ENCODE measurements around the gene FKBP3.
A peak's percentile ranks its signal among the peaks of the same experiment; 100 is the strongest.
"Not testable (repeated sequence)": the region's sequence is repeated elsewhere in the genome, so short reads cannot be mapped to it uniquely, and the experiment has no call there.

FKBP3 gene

GRCh38 chr14:45082420-45082819 lies 51.9 kb downstream of the FKBP3 start:
- Histone ChIP-seq H3K4me2 (ENCODE audit: low read depth, low read length, poor library complexity, severe bottlenecking) (no peak overlapping the region), H3K9me3 (ENCODE audit: insufficient read depth, low read length) (no peaks in the 10 kb centered on the region), H2AFZ (ENCODE audit: low read depth, low read length, severe bottlenecking) (peak overlapping the region; percentile 91), H3K27me3 (ENCODE audit: low read length) (no peaks in the 10 kb centered on the region), H3K9ac (ENCODE audit: low read length) (no peak overlapping the region), H3K27ac (ENCODE audit: low read depth, low read length) (no peak overlapping the region), H3F3A (ENCODE audit: insufficient read depth) (no peaks in the 10 kb centered on the region), H3K9me2 (replicated peaks; ENCODE audit: insufficient read depth, low read length) (no peaks in the 10 kb centered on the region), H4K20me1 (ENCODE audit: low read depth, low read length) (no peaks in the 10 kb centered on the region), H3K4me3 (ENCODE audit: insufficient read depth, low read length, poor library complexity, severe bottlenecking) (no peak overlapping the region), H3K36me3 (ENCODE audit: low read length) (no peaks in the 10 kb centered on the region), H3K79me2 (ENCODE audit: insufficient read depth, low read length) (peaks cover 34% of the 10 kb centered on the region)
- TF ChIP-seq CTCF (IDR thresholded peaks at IDR 0.05; ENCODE audit: insufficient read depth, low read length, poor library complexity, severe bottlenecking), result no peak

- not testable (repeated sequence) for H3K36me3 ChIP-seq (ENCODE audit: low read length); H2AFZ ChIP-seq (ENCODE audit: low read depth, low read length, severe bottlenecking); H3K9me2 ChIP-seq (replicated peaks; ENCODE audit: insufficient read depth, low read length); H3K9me3 ChIP-seq (ENCODE audit: insufficient read depth, low read length); H3K27ac ChIP-seq (ENCODE audit: low read depth, low read length); H3K4me2 ChIP-seq (ENCODE audit: low read depth, low read length, poor library complexity, severe bottlenecking); H3K4me3 ChIP-seq (ENCODE audit: insufficient read depth, low read length, poor library complexity, severe bottlenecking); H3F3A ChIP-seq (ENCODE audit: insufficient read depth); H3K27me3 ChIP-seq (ENCODE audit: low read length); H3K9ac ChIP-seq (ENCODE audit: low read length); H4K20me1 ChIP-seq (ENCODE audit: low read depth, low read length)
- H3K79me2 ChIP-seq (ENCODE audit: insufficient read depth, low read length), result peaks cover 21% of the 10 kb centered on the region
Observed at GRCh38 chr14:45081096-45081495, 53.2 kb downstream of the FKBP3 start.

- not testable (repeated sequence) for H3K9me2 ChIP-seq (replicated peaks; ENCODE audit: insufficient read depth, low read length); H3K27ac ChIP-seq (ENCODE audit: low read depth, low read length); H3K4me2 ChIP-seq (ENCODE audit: low read depth, low read length, poor library complexity, severe bottlenecking); H3K27me3 ChIP-seq (ENCODE audit: low read length); H3K9ac ChIP-seq (ENCODE audit: low read length); H3K4me3 ChIP-seq (ENCODE audit: insufficient read depth, low read length, poor library complexity, severe bottlenecking); H4K20me1 ChIP-seq (ENCODE audit: low read depth, low read length); H3K9me3 ChIP-seq (ENCODE audit: insufficient read depth, low read length); H3K36me3 ChIP-seq (ENCODE audit: low read length); H2AFZ ChIP-seq (ENCODE audit: low read depth, low read length, severe bottlenecking); H3F3A ChIP-seq (ENCODE audit: insufficient read depth)
- peaks cover 15% of the 10 kb centered on the region for H3K79me2 ChIP-seq (ENCODE audit: insufficient read depth, low read length)
Observed at GRCh38 chr14:45080416-45080968, 53.8 kb downstream of the FKBP3 start.

GRCh38 chr14:45078323-45078722 lies 56.0 kb downstream of the FKBP3 start:
- no peaks in the 10 kb centered on the region for H3K9me2 ChIP-seq (replicated peaks; ENCODE audit: insufficient read depth, low read length)
- TF ChIP-seq EZH2phosphoT487 (conservative IDR thresholded peaks at IDR 0.05; ENCODE audit: low read length) (no peak), CTCF (IDR thresholded peaks at IDR 0.05; ENCODE audit: insufficient read depth, low read length, poor library complexity, severe bottlenecking) (no peak)
- no peaks in the 10 kb centered on the region for H4K20me1 ChIP-seq (ENCODE audit: low read depth, low read length)
- H3K9me3 ChIP-seq (ENCODE audit: insufficient read depth, low read length), result no peaks in the 10 kb centered on the region
- no peaks in the 10 kb centered on the region for H3K79me2 ChIP-seq (ENCODE audit: insufficient read depth, low read length)
- H3K4me2 ChIP-seq (ENCODE audit: low read depth, low read length, poor library complexity, severe bottlenecking), result no peak overlapping the region
- no peak overlapping the region for H3K27ac ChIP-seq (ENCODE audit: low read depth, low read length)
- H3K9ac ChIP-seq (ENCODE audit: low read length), result no peak overlapping the region
- H2AFZ ChIP-seq (ENCODE audit: low read depth, low read length, severe bottlenecking), result no peak overlapping the region
- no peaks in the 10 kb centered on the region for H3K27me3 ChIP-seq (ENCODE audit: low read length)
- H3F3A ChIP-seq (ENCODE audit: insufficient read depth), result no peaks in the 10 kb centered on the region
- H3K4me3 ChIP-seq (ENCODE audit: insufficient read depth, low read length, poor library complexity, severe bottlenecking), result no peak overlapping the region
- no peaks in the 10 kb centered on the region for H3K36me3 ChIP-seq (ENCODE audit: low read length)

Measured in SU-DHL-6 (cell line).